GF-D8 (cell line): ENCODE measurements around the gene BATF.
A peak's percentile ranks its signal among the peaks of the same experiment; 100 is the strongest.

Source experiments
- DNase-seq: peaks from one replicate; lab custom pipeline; 2025; lab: John Stamatoyannopoulos, UW

Gene BATF

DNA sequence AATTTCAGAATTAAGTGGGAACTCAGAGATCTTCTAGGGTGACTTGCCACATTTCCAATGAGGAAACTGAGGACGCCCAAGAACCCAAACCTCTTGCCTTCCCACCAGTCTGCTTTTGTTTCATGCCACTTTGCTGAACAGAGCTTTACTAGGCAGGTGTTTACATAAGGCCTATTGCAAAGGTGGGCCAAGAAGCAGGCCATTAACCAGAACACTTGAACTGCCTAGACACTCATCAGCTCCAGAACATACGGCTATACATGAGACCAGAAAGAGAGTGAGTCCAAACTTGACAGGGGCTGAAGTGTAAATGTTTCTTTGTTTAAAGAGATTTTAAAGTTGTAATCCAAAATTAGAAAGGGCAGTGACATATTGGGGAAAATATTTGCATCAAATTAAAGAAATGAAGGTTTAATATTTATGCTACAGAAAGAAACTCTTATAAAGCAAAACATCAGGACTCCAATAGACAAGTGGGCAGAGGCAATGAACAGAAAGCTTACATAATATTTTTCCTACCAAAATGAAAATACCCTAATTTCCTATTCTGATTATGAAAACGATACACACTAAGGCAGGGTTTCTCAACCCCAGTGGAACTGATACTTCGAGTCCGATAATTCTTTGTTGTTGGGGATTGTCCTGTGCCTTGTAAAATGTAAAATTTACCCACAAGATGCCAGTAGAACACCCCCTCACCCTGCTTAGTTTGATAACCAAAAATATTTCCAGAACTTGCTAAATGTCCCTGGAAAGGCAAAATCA, 11.7 kb downstream of the BATF start:
- no peak for DNase-seq

DNA sequence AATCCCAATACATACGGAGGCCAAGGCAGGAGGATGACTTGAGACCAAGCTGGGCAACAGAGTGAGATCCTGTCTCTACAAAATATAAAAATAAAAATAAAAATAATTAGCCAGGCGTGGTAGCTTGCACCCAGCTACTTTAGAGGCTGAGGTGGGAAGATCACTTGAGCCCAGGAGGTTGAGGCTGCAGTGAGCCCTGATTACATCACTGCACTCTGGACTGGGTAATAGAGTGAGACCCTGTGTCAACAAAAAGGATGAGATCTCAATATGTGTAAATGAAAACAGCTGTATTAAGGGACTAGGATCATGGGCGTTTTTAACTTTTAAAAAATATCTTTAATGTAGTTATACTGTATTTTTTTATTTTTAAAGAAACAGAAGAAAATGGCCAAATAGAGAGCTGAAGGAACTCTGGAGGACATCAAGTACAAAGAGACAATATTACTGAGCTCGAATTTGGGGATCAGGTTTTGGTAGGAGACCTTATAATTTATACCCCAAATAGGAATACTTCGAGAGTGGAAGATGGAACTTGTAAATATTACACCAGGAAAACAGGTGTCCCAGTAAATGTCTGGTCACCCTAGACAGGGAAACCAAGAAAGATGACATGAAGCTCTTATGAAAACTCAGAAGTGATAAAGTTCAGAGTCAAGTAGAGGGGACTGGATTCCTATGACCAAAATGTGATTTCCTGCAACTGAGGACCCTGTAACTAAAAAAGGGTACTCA, 13.1 kb downstream of the BATF start:
- no peak for DNase-seq

- no peak for DNase-seq
Measured at GRCh38 chr14:75537071-75537470, 14.8 kb downstream of the BATF start.

- no peak for DNase-seq
Measured at GRCh38 chr14:75539162-75539560, 16.9 kb downstream of the BATF start.

DNA sequence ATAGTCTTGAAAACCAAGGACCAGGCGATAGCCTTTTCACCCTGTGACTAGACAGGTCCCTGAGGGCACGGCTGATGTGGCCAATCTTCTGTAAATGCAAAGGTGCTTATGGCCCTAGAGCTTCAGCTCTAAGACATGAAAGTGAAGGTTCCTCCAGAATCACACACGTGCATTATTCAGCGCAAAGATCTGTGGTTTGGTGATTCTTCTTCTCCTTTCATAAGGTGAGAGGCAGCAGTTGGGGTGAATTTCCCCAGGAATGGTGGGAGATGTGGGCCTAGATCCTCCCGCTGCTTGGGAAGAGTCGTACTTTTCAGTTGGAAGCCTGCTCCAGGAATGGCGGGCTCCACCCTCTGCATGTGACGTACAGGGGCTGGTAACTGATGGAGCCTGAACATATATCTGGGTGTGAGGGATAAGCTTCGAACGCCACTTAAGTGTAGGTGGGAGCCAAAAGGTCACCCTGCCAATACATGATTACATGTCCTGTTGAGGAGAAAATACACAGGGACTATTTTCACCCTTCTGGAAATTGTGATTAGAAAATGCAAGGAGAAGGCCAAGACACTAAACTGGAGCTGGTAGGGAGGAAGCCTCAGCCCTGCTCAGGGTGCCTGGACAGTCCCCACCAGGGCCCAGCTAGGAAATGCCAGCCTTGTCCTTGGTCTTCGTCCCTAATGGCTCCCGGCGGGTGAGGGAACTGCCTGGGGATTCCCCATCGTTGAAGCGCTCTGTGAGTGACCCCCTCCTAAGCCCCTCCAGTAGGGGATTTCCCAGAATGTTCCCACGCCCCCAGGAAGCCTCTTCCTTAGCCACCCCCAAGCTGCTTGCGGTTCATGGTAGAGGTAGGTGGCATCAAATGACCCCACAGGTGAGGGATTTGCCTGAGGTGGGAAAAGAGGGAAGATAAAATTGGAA, 17.6 kb downstream of the BATF start:
- DNase-seq: no peak

- no peak for DNase-seq
Measured at GRCh38 chr14:75540479-75540851, 18.2 kb downstream of the BATF start.

- DNase-seq: peak; percentile 53
Measured at GRCh38 chr14:75542588-75543091, 20.4 kb downstream of the BATF start.

DNA sequence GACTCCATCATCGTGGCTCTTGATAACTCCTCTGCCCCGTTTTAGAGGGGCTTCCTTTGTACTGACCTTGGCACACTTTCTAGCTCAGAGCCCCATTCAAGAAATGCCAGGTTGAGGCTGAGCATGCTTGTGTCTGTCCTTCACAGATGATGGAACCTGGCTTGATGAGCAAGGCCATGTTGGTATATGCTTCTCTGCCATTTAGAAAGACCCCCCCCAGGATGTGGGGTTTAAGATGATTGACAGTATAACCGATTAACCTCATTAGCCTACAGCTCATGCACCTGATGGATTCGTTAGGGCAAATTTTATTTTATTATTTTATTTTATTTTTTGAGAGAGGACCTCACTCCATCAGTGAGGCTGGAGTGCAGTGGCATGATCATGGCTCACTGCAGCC, 21.0 kb downstream of the BATF start:
- DNase-seq: no peak

DNA sequence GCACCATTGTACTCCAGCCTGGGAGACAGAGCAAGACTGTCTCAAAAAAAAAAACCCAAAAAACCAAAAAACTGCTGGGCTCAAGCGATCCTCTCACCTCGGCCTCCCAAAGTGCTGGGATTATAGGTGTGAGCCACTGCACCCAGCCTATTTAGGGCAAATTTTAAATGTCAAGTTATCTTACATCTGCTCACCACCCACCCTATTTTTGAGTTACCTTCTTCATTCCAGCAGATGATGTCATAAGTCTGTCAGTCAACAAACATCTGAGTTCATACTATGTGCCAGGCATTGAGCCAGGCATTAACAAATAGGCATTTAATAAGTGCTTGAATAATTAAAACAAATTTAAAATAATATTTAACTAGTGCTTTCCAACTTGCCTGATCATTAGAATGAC, 21.5 kb downstream of the BATF start:
- no peak for DNase-seq

DNA sequence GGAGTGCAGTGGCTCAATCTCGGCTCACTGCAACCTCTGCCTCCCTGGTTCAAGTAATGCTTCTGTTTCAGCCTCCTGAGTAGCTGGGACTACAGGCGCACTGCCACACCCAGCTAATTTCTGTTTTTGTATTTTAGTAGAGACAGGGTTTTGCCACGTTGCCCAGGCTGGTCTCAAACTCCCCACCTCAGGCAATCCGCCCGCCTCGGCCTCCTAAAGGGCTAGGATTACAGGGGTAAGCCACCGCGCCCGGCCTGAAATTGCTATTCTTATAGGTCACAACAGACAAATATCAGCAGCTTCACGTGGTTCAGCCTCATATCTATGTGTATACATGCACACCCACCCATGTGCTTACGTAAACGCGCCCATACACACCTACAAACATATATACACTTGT, 23.6 kb downstream of the BATF start:
- DNase-seq: no peak

- no peak for DNase-seq
Measured at GRCh38 chr14:75547552-75548250, 25.4 kb downstream of the BATF start.

- DNase-seq: no peak
Measured at GRCh38 chr14:75548544-75548943, 26.3 kb downstream of the BATF start.

GRCh38 chr14:75549169-75549568, 26.9 kb downstream of the BATF start:
- no peak for DNase-seq

- DNase-seq: no peak
Measured at GRCh38 chr14:75551021-75551420, 28.8 kb downstream of the BATF start.

GRCh38 chr14:75553157-75553556, 30.9 kb downstream of the BATF start:
- DNase-seq: no peak

- no peak for DNase-seq
Measured at GRCh38 chr14:75553761-75554364, 31.6 kb downstream of the BATF start.

- DNase-seq: no peak
Measured at GRCh38 chr14:75554482-75554881, 32.2 kb downstream of the BATF start.

GRCh38 chr14:75558440-75558839, 36.2 kb downstream of the BATF start:
- DNase-seq: no peak

DNA sequence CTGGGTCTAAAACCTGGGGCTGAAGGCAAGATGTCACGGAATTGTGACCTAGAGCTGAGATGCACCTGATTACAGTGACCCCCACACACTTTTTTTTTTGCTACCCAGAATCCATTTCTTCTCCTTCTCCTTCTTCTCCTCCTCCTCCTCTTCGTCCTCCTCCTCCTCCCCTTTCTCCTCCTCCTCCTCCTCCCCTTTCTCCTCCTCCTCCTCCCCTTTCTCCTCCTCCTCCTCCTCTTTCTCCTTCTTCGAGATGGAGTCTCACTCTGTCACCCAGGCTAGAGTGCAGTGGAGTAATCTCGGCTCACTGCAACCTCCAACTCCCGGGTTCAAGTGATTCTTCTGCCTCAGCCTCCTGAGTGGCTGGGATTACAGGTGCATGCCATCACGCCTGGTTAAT, 36.8 kb downstream of the BATF start:
- DNase-seq: no peak

DNA sequence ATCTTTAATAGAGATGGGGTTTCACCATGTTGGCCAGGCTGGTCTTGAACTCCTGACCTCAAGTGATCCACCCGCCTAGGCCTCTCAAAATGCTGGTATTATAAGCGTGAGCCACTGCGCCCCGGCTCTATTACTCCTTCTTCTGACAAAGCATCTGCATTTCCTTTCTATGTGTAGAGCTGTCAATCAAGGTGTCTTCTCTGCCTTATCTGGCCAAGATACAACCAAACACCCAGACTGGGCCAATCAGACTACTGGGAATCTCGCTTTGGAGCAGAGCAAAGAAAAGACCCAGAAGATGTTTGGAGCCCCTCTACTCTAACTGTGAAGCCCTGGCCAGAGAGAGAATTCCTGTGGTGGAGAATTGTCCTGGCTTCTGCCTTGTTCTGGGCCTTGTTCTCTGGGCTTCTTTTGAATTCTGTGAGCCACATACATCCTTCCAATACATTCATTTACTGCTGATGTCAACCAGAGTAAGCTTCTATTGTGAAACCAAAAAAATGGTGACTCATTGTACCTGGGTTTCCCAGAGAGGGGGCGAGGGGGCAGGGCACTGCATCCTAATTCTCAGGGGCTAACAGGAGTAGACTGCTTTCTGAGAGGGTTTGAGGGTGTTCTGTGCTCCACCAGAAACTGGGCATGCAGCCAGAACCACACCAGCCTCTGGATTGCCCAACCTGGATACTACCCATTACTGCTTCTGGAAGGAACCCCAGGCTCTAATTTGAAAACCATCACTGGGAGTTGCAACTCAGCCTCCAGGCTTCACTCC, 37.4 kb downstream of the BATF start:
- no peak for DNase-seq

GRCh38 chr14:75561013-75561432, 38.8 kb downstream of the BATF start:
- DNase-seq: no peak
